Osteoblast (primary cell): Measurements from ENCODE around the gene EXD1. TPM values are rescaled to one million over a fixed set of nuclear protein-coding genes. Genes with fewer than 3 reads are reported as not detected.

Source experiments
- DNase-seq: peaks from one replicate; pipeline ENCODE4 v3.0.0; 2011; ENCODE audit warnings: low spot score, mixed read lengths; ENCODE audit not compliant: insufficient read length; ENCODE audit errors: missing footprints
- H2AFZ ChIP-seq: 2 replicates; pipeline ENCODE4 v1.6.0; 2011; ENCODE audit warnings: mild to moderate bottlenecking, low read length
- H3K27ac ChIP-seq: 2 replicates; pipeline ENCODE4 v1.5.1; 2011; ENCODE audit warnings: mild to moderate bottlenecking, low read depth, low read length, moderate library complexity
- H3K27me3 ChIP-seq: 2 replicates; pipeline ENCODE4 v1.6.0; 2012; ENCODE audit warnings: mild to moderate bottlenecking, control low read depth, inconsistent platforms, low read length, moderate library complexity; ENCODE audit not compliant: insufficient read depth
- H3K36me3 ChIP-seq: 2 replicates; pipeline ENCODE4 v1.5.1; 2011; ENCODE audit warnings: mild to moderate bottlenecking, low read length, control low read depth, moderate library complexity; ENCODE audit not compliant: insufficient read depth
- H3K4me1 ChIP-seq: 2 replicates; pipeline ENCODE4 v1.5.1; 2011; ENCODE audit warnings: mild to moderate bottlenecking, low read length, control low read depth, moderate library complexity; ENCODE audit not compliant: insufficient read depth
- H3K4me2 ChIP-seq: 2 replicates; pipeline ENCODE4 v1.6.0; 2011; ENCODE audit warnings: mild to moderate bottlenecking, low read length; ENCODE audit not compliant: insufficient read depth
- H3K4me3 ChIP-seq: fragments of 200-600 bp; sonication (generic); 3 replicates; pipeline ENCODE4 v1.5.1; 2012; ENCODE audit warnings: mild to moderate bottlenecking, low read length, inconsistent platforms; ENCODE audit not compliant: insufficient read depth
- H3K79me2 ChIP-seq: 2 replicates; pipeline ENCODE4 v1.6.0; 2012; ENCODE audit warnings: mild to moderate bottlenecking, low read length, control low read depth, inconsistent platforms; ENCODE audit not compliant: insufficient read depth
- H3K9me3 ChIP-seq: 2 replicates; pipeline ENCODE4 v1.5.1; 2011; ENCODE audit warnings: low read depth, low read length, control low read depth
- H4K20me1 ChIP-seq: 2 replicates; pipeline ENCODE4 v1.6.0; 2012; ENCODE audit warnings: mild to moderate bottlenecking, low read length, control low read depth; ENCODE audit not compliant: insufficient read depth
- total RNA-seq: library from RNA; depleted of rRNA; stranded (reverse); fragments of >200 nt; gene quantifications from 2 replicates; pipeline ENCODE4 v1.2.3, GENCODE V29; 2012
- TF ChIP-seq, protein P1 (sequence below): IDR thresholded peaks from 2 replicates; pipeline ENCODE4 v1.5.1; 2011; ENCODE audit warnings: mild to moderate bottlenecking, low read depth, low read length, moderate library complexity; ENCODE audit errors: extremely low read depth

EXD1 gene
- total RNA-seq, 1 donor, result not detected

DNA sequence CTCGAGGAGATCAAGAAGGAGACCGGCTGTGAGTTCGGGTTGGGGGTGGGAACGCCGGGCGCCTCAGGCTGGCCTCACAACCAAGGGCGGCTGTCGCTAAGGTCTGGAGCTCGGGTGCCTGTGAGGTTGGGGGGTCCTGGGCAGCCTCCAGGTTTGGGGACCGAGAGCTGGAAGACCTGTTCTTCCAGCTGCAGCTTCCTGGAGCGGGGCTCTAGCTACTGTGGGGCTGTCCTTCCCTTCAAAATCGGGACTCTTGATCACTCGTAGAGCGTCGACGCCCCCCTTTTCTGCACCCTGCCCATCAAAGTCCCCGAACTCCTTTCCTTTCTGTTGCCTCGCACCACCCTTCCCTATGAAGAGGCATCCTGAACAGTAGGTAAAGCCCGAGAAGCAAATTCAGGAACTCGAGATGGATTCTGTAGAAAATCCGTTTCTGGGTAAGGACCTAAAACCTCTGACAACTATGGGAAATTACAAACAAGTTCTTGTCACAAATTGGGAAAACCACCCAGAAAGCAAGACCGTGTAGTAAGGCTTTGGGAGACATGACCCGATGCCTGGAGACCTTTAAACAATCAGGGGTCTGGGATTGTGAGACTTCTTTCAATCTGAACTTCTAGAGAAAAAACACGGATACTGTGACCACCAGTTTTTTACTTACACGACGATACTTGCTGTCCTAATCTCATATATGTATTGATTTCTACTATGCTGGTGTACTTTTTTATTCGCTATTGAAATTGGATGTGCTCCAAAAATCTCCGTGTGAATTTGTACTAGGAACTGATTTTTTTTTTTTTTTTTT is 1.1 kb upstream of the EXD1 start:
- Histone ChIP-seq H2AFZ (peak overlapping the region; percentile 95), H3K4me1 (peaks cover 19% of the 10 kb centered on the region), H3K4me2 (peak overlapping the region; percentile 98), H3K4me3 (peak overlapping the region; percentile 97), H3K36me3 (no peaks in the 10 kb centered on the region), H3K27ac (peak overlapping the region; percentile 88), H3K27me3 (peaks cover 8% of the 10 kb centered on the region), H3K79me2 (peaks cover 50% of the 10 kb centered on the region), H4K20me1 (peaks cover 9% of the 10 kb centered on the region), H3K9me3 (no peaks in the 10 kb centered on the region)
- TF ChIP-seq, protein P1, sequence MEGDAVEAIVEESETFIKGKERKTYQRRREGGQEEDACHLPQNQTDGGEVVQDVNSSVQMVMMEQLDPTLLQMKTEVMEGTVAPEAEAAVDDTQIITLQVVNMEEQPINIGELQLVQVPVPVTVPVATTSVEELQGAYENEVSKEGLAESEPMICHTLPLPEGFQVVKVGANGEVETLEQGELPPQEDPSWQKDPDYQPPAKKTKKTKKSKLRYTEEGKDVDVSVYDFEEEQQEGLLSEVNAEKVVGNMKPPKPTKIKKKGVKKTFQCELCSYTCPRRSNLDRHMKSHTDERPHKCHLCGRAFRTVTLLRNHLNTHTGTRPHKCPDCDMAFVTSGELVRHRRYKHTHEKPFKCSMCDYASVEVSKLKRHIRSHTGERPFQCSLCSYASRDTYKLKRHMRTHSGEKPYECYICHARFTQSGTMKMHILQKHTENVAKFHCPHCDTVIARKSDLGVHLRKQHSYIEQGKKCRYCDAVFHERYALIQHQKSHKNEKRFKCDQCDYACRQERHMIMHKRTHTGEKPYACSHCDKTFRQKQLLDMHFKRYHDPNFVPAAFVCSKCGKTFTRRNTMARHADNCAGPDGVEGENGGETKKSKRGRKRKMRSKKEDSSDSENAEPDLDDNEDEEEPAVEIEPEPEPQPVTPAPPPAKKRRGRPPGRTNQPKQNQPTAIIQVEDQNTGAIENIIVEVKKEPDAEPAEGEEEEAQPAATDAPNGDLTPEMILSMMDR, result no peak
- peak; percentile 78 for DNase-seq

DNA sequence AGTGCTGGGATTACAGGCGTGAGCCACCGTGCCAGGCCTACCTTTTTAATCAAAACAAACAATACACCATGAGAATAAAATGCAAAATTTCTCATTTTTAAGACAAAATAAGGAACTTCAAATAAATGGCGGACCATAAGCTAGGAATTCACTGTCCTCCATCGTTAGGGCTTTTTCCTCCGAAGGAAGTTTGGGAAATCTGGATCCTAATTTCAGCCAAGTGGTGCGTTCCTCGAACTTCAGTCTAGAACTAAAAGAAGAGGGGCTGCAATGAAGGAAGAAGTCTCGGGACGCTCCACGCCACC is 260 bp downstream of the EXD1 start:
- peak overlapping the region; percentile 98 for H3K4me2 ChIP-seq
- peaks cover 19% of the 10 kb centered on the region for H3K4me1 ChIP-seq
- H2AFZ ChIP-seq, result peak overlapping the region; percentile 97
- H3K79me2 ChIP-seq, result peaks cover 41% of the 10 kb centered on the region
- peak overlapping the region; percentile 97 for H3K4me3 ChIP-seq
- no peaks in the 10 kb centered on the region for H3K36me3 ChIP-seq
- DNase-seq, result no peak
- H3K27ac ChIP-seq, result no peak overlapping the region
- H4K20me1 ChIP-seq, result peaks cover 9% of the 10 kb centered on the region
- peaks cover 10% of the 10 kb centered on the region for H3K27me3 ChIP-seq
- TF ChIP-seq, protein P1, result no peak
- H3K9me3 ChIP-seq, result no peaks in the 10 kb centered on the region

DNA sequence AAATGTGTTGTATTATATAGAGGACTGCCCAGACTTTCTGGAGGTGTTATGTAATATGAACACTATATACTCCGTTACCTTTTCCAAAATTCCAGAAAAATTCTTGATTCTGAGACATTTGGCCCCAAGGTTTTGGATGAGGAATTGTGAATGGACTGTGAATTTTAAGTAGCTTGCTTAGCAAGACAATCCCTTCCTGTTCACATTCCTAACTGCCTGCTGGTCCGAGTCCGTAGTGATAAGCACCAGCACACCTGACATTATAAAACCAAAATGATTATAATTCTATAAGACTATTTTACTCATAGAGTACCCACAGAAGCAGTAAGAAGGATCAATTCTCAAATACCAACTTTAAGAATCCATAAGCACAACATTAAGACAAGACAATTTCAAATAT is 11.2 kb downstream of the EXD1 start:
- Histone ChIP-seq H3K27me3 (peaks cover 30% of the 10 kb centered on the region), H2AFZ (no peak overlapping the region), H3K4me3 (no peak overlapping the region), H4K20me1 (no peaks in the 10 kb centered on the region), H3K36me3 (no peaks in the 10 kb centered on the region), H3K4me2 (no peak overlapping the region), H3K9me3 (no peaks in the 10 kb centered on the region), H3K79me2 (no peaks in the 10 kb centered on the region), H3K27ac (no peak overlapping the region), H3K4me1 (no peaks in the 10 kb centered on the region)
- TF ChIP-seq, protein P1, result no peak
- no peak for DNase-seq

DNA sequence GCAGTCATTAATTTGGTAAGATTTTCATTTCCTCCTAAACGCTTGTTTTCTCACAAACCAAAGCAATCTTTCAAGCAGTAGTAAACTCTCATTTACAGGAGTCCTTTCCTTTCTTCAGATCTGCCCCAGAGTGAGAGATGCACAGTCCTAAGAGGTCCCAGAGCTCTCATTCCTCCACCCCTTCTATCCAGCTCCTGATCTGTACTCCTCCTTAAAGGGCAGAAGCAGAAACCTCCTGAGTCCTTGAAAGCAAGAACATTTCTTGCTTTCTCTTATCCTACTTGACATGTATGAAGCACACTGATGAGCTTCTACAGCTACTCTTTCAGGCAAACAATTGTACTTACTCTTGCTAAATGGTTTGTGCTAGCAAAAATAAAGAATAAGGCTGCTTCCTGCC is 11.7 kb downstream of the EXD1 start:
- Histone ChIP-seq H3K79me2 (no peaks in the 10 kb centered on the region), H3K4me3 (no peak overlapping the region), H3K27me3 (peaks cover 30% of the 10 kb centered on the region), H4K20me1 (no peaks in the 10 kb centered on the region), H3K36me3 (no peaks in the 10 kb centered on the region), H3K4me2 (no peak overlapping the region), H2AFZ (no peak overlapping the region), H3K4me1 (no peaks in the 10 kb centered on the region), H3K9me3 (no peaks in the 10 kb centered on the region), H3K27ac (no peak overlapping the region)
- TF ChIP-seq, protein P1, result no peak
- DNase-seq, result no peak
